GM19467 (cell line): ENCODE measurements around the gene MYO1C.
"Not testable (repeated sequence)": the region's sequence is repeated elsewhere in the genome, so short reads cannot be mapped to it uniquely, and the experiment has no call there.

Source experiments
- ATAC-seq: cut with Tn5 transposase; IDR thresholded peaks from one replicate; pipeline ENCODE4 v1.9.1; 2021; ENCODE audit warnings: mild to moderate bottlenecking, moderate library complexity; ENCODE audit not compliant: unreplicated experiment

Gene MYO1C

DNA sequence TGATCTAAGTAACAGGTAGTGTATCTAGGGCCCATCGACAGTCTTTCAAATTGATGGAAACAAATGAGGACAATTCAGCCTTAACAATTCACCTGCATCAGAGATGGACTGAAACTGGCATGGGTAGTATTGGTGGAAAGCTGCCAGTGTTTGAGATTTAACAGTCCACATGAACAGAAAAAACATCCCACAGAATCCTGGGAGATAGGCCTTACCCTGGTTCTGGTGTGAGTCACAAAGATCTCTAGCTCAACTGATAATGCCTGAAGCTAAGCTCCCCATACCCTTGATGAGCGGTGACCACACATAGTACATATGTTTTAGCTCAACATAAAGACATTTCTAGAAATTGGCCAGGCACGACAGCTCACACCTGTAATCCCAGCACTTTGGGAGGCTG lies 58.3 kb downstream of the MYO1C start:
- ATAC-seq = no peak

DNA sequence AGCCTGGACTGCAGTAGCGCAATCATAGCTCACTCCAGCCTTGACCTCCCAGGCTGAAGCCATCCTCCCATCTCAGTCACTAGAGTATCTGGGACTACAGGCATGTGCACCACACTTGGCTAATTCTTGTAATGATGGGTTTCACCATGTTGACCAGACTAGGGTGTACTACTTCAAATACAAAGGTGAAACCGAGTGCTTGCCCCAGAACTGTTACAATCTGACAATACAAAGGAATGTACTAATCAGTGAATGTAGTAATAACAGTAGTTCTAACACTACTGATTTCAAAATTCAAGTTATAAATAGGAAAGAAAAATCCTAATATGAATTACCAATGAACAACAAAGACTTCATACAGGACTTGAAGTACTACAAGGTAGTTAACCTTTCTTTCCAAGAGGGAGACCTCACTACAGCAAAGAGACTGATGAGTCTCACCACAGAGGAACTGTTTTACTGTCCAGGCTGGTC lies 60.8 kb downstream of the MYO1C start:
- no peak for ATAC-seq

GRCh38 chr17:1423456-1424135 lies 68.9 kb downstream of the MYO1C start:
- ATAC-seq = no peak

GRCh38 chr17:1422885-1423284 lies 69.6 kb downstream of the MYO1C start:
- ATAC-seq = no peak

GRCh38 chr17:1421470-1421869 lies 71.0 kb downstream of the MYO1C start:
- no peak for ATAC-seq

- no peak for ATAC-seq
These were observed 71.5 kb downstream of the MYO1C start for GRCh38 chr17:1420981-1421380.

GRCh38 chr17:1420163-1420562 lies 72.3 kb downstream of the MYO1C start:
- no peak for ATAC-seq

GRCh38 chr17:1418476-1418875 lies 74.0 kb downstream of the MYO1C start:
- not testable (repeated sequence) for ATAC-seq

GRCh38 chr17:1416414-1416813 lies 76.1 kb downstream of the MYO1C start:
- ATAC-seq = no peak

DNA sequence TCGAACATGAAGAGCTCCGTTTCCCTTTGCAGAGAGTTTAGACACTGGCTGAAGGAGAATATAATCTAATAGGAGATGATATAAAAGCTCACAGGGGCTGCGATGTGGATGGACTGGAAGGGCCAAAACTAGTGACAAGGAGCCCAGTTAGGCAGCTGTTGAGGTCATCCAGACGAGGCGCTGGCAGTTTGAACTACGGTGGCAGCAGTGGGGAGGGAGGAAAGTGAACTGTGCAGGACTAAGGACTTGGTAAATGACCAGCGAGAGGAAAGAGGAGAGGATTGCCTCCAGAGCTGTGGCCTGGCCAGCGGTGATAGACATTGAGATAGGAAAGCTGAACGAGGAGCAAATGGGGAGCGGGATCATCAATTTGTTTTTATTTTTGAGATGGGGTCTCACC lies 77.9 kb downstream of the MYO1C start:
- no peak for ATAC-seq
